SK-N-SH (cell line): Measurements from ENCODE around the gene HK1. TPM values are rescaled to one million over a fixed set of nuclear protein-coding genes. Genes with fewer than 3 reads are reported as not detected.

Experiments used
- CTCF ChIA-PET: fragments of 300-600, 350-600 bp; formaldehyde crosslinking; extraction: SDS; loops from one replicate; lab custom pipeline; 2021; lab: Yijun Ruan, JAX
- POLR2A ChIA-PET: fragments of 350-600 bp; sonication (Branson Sonifier 250); formaldehyde crosslinking; extraction: SDS; loops from one replicate; lab custom pipeline; 2020; ENCODE audit warnings: antibody characterized with exemption, inconsistent platforms; lab: Yijun Ruan, JAX
- DNase-seq: peaks from one replicate; pipeline ENCODE4 v3.0.0; 2012
- H2AFZ ChIP-seq: fragments of 200-600 bp; sonication (generic); 2 replicates; pipeline ENCODE4 v1.8.1; 2016; ENCODE audit warnings: antibody characterized with exemption, mild to moderate bottlenecking, low read depth
- H3F3A ChIP-seq: fragments of 200-600 bp; sonication (generic); replicated peaks from 2 replicates; pipeline ENCODE3; 2016; ENCODE audit warnings: antibody characterized with exemption, mild to moderate bottlenecking; ENCODE audit not compliant: insufficient read depth
- H3K27ac ChIP-seq, 2 experiments: fragments of 200-500 bp in 1 of 2; fragments of 200-600 bp in 1 of 2; sonication (Bioruptor generic) in 1 of 2; sonication (generic), shearing (Covaris generic) in 1 of 2; 2 replicates each; pipeline versions ENCODE4 v1.5.1 to v1.6.1; 2014 to 2016; ENCODE audit warnings: low read depth in 2 of 2, inconsistent platforms in 1 of 2, low read length in 1 of 2, mild to moderate bottlenecking in 1 of 2, mixed read lengths in 1 of 2
- H3K27me3 ChIP-seq: fragments of 200-600 bp; sonication (generic), shearing (Covaris generic); 2 replicates; pipeline ENCODE4 v1.6.1; 2016; ENCODE audit warnings: mixed run types; ENCODE audit not compliant: insufficient read depth
- H3K36me3 ChIP-seq, 2 experiments: fragments of 200-500 bp in 1 of 2; fragments of 200-600 bp in 1 of 2; sonication (Bioruptor generic) in 1 of 2; sonication (generic) in 1 of 2; replicated peaks in 1 of 2; 2 replicates each; pipeline versions ENCODE3 to v1.5.1; 2014 to 2016; ENCODE audit warnings: low read length in 1 of 2, mild to moderate bottlenecking in 1 of 2; ENCODE audit not compliant: insufficient read depth in 2 of 2, control insufficient read depth in 1 of 2
- H3K4me1 ChIP-seq, 2 experiments: fragments of 200-500 bp in 1 of 2; fragments of 200-600 bp in 1 of 2; sonication (Bioruptor generic) in 1 of 2; sonication (generic), shearing (Covaris generic) in 1 of 2; 2 replicates each; pipeline versions ENCODE4 v1.5.1 to v1.6.1; 2014 to 2016; ENCODE audit warnings: low read depth in 1 of 2, low read length in 1 of 2, mixed run types in 1 of 2; ENCODE audit not compliant: insufficient read depth in 2 of 2, control insufficient read depth in 1 of 2
- H3K4me2 ChIP-seq: fragments of 200-600 bp; sonication (generic), shearing (Covaris generic); 2 replicates; pipeline ENCODE4 v1.6.1; 2017; ENCODE audit warnings: mixed run types
- H3K4me3 ChIP-seq, 2 experiments: fragments of 200-500 bp in 1 of 2; fragments of 200-600 bp in 1 of 2; sonication (Bioruptor generic) in 1 of 2; sonication (generic), shearing (Covaris generic) in 1 of 2; 2 replicates each; pipeline versions ENCODE4 v1.5.1 to v1.8.1; 2014 to 2016; ENCODE audit warnings: low read depth in 2 of 2, inconsistent platforms in 1 of 2, low read length in 1 of 2, mild to moderate bottlenecking in 1 of 2, mixed read lengths in 1 of 2, moderate library complexity in 1 of 2
- H3K79me2 ChIP-seq: fragments of 200-600 bp; sonication (generic); 2 replicates; pipeline ENCODE4 v1.8.1; 2017; ENCODE audit warnings: mild to moderate bottlenecking; ENCODE audit not compliant: insufficient read depth
- H3K9ac ChIP-seq: fragments of 200-600 bp; sonication (generic); 2 replicates; pipeline ENCODE4 v1.6.1; 2017; ENCODE audit warnings: mixed run types
- H3K9me2 ChIP-seq: fragments of 200-600 bp; sonication (generic); 2 replicates; pipeline ENCODE4 v1.6.1; 2017; ENCODE audit warnings: mixed run types
- H3K9me3 ChIP-seq: fragments of 200-600 bp; sonication (generic); 2 replicates; pipeline ENCODE4 v1.6.1; 2017; ENCODE audit warnings: mixed run types, mild to moderate bottlenecking, moderate library complexity
- H4K20me1 ChIP-seq: fragments of 200-600 bp; sonication (generic); 2 replicates; pipeline ENCODE4 v1.6.1; 2017; ENCODE audit warnings: mild to moderate bottlenecking, mixed run types; ENCODE audit not compliant: insufficient read depth
- CHD2 ChIP-seq: fragments of 150-350 bp; IDR thresholded peaks from 2 replicates; pipeline ENCODE4 v1.6.1; 2018; ENCODE audit warnings: low read length; ENCODE audit not compliant: partially characterized antibody
- CTCF ChIP-seq: fragments of 200-600 bp; sonication (generic); IDR thresholded peaks from 2 replicates; pipeline ENCODE4 v1.6.1; 2017; ENCODE audit warnings: antibody characterized with exemption, mild to moderate bottlenecking, moderate library complexity
- FOSL2 ChIP-seq: IDR thresholded peaks from 2 replicates; pipeline ENCODE4 v1.4.0; 2012; ENCODE audit warnings: low read depth, mild to moderate bottlenecking, moderate library complexity, borderline replicate concordance
- FOXJ3 ChIP-seq: sonication (generic); formaldehyde crosslinking; IDR thresholded peaks from 2 replicates; pipeline ENCODE4 v1.5.1; 2020; ENCODE audit warnings: mild to moderate bottlenecking, missing genetic modification reagents
- GABPA ChIP-seq: IDR thresholded peaks from 2 replicates; pipeline ENCODE4 v1.4.0; 2012; ENCODE audit warnings: low read depth, mild to moderate bottlenecking
- MAX ChIP-seq: IDR thresholded peaks from 2 replicates; pipeline ENCODE4 v1.4.0; 2012; ENCODE audit warnings: low read depth
- MEF2A ChIP-seq: IDR thresholded peaks from 2 replicates; pipeline ENCODE4 v1.4.0; 2012; ENCODE audit warnings: low read depth, borderline replicate concordance
- MXI1 ChIP-seq: IDR thresholded peaks from 2 replicates; pipeline ENCODE4 v1.6.1; 2012; ENCODE audit warnings: mild to moderate bottlenecking, low read depth, low read length, improper control_type of control experiment
- POLR2AphosphoS5 ChIP-seq: IDR thresholded peaks from 2 replicates; pipeline ENCODE4 v1.6.1; 2012; ENCODE audit warnings: low read depth, low read length
- RCOR1 ChIP-seq: fragments of 150-350 bp; IDR thresholded peaks from 2 replicates; pipeline ENCODE4 v1.6.1; 2017; ENCODE audit warnings: antibody characterized with exemption, low read length
- REST ChIP-seq: IDR thresholded peaks from 2 replicates; pipeline ENCODE4 v1.6.1; 2012; ENCODE audit warnings: mild to moderate bottlenecking, low read depth, low read length, moderate library complexity
- TAF1 ChIP-seq: IDR thresholded peaks from 2 replicates; pipeline ENCODE4 v1.6.1; 2012; ENCODE audit warnings: low read depth, mild to moderate bottlenecking, low read length, moderate library complexity, borderline replicate concordance
- TCF12 ChIP-seq: IDR thresholded peaks from 2 replicates; pipeline ENCODE4 v1.4.0; 2012
- TEAD4 ChIP-seq: IDR thresholded peaks from 2 replicates; pipeline ENCODE4 v1.4.0; 2012; ENCODE audit warnings: mild to moderate bottlenecking, borderline replicate concordance; ENCODE audit not compliant: insufficient read depth
- YY1 ChIP-seq: IDR thresholded peaks from 2 replicates; pipeline ENCODE4 v1.4.0; 2012; ENCODE audit warnings: low read depth, mild to moderate bottlenecking
- WGBS: methylation state at CpG from one replicate; pipeline ENCODE4 v1.1.6; 2017; ENCODE audit warnings: low lambda C conversion rate; 5-methylcytosine and 5-hydroxymethylcytosine counted together
- polyA plus RNA-seq, 3 experiments: library from polyadenylated mRNA; depleted of rRNA; stranded (reverse); fragments of >200 nt; gene quantifications; 2 replicates each; pipeline ENCODE4 v1.2.3, GENCODE V29; 2012

Gene HK1
- polyA plus RNA-seq, 1 of the 3 experiments (the other 2 are of a cell fraction): 38.7 TPM

- peaks cover 34 to 36% of the 10 kb centered on the region in 2 experiments for H3K36me3 ChIP-seq
- H3K27me3 ChIP-seq: no peaks in the 10 kb centered on the region
- TF ChIP-seq FOXJ3 (CRISPR knock-in tag) (no peak), YY1 (no peak), REST (no peak), MAX (no peak), GABPA (no peak), CTCF (no peak), TCF12 (no peak), TEAD4 (no peak), FOSL2 (no peak), RCOR1 (no peak), CHD2 (no peak), POLR2AphosphoS5 (no peak), MEF2A (no peak), TAF1 (no peak), MXI1 (no peak)
- no peak overlapping the region for H3K9ac ChIP-seq
- DNase-seq: no peak
- no peaks in the 10 kb centered on the region; a peak in 1 of 4 replicates for H3K4me1 ChIP-seq
- H3K9me2 ChIP-seq: no peaks in the 10 kb centered on the region
- no peak overlapping the region for H2AFZ ChIP-seq
- no peaks in the 10 kb centered on the region for H3K9me3 ChIP-seq
- ChIA-PET CTCF (interaction anchor here (1.0 to 1.7 kb wide), 2 partner anchors 19 to 41 kb away, joined by 3 read pairs; no protein-coding TSS in a partner anchor), POLR2A (interaction anchor here (0.9 kb wide), 1 partner anchor 79 kb away, joined by 4 read pairs; no protein-coding TSS in a partner anchor)
- H3K79me2 ChIP-seq: 0 out of 2 replicates have a peak, but pooled peaks cover 3% of the 10 kb centered on the region
- no peaks in the 10 kb centered on the region for H3F3A ChIP-seq
- H3K27ac ChIP-seq: no peak overlapping the region
- H3K4me2 ChIP-seq: no peak overlapping the region
- WGBS: 94% methylated on average over 13 of the region's 13 CpGs
- H3K4me3 ChIP-seq: no peak overlapping the region
- no peaks in the 10 kb centered on the region for H4K20me1 ChIP-seq
These were observed 95.9 kb downstream of the HK1 start for GRCh38 chr10:69374242-69374641.
